Naive thymus-derived CD4-positive, alpha-beta T cell (primary cell): ENCODE data around the gene EPHA8. TPM values are rescaled to one million over a fixed set of nuclear protein-coding genes. Genes with fewer than 3 reads are reported as not detected.

Source experiments
- ATAC-seq: fragments of 150-1000 bp; cut with Tn5 transposase; 2 replicates; pipeline ENCODE4 v1.10.0; 2021; ENCODE audit warnings: mild to moderate bottlenecking, moderate library complexity
- CTCF ChIA-PET: fragments of 350-600 bp; sonication (Branson Sonifier 250); formaldehyde crosslinking; loops from one replicate; lab custom pipeline; 2021; ENCODE audit warnings: antibody characterized with exemption; lab: Charles Lee
- POLR2A ChIA-PET: fragments of 350-600 bp; sonication (Branson Sonifier 250); formaldehyde crosslinking; loops from one replicate; lab custom pipeline; 2021; ENCODE audit warnings: antibody characterized with exemption, inconsistent platforms; lab: Charles Lee
- DNase-seq, 9 donors: peaks; one replicate each; pipeline versions ENCODE4 v3.0.0 to v3.0.0-alpha.2; 2020 to 2022; ENCODE audit warnings: mixed read lengths in 1 of 9
- H3K27ac ChIP-seq: one replicate; pipeline ENCODE4 v1.7.0; 2013; ENCODE audit warnings: mild to moderate bottlenecking, low read depth, low read length, moderate library complexity
- H3K27me3 ChIP-seq, 2 donors: one replicate each; pipeline ENCODE4 v1.7.0; 2013; ENCODE audit warnings: low read length in 2 of 2, mild to moderate bottlenecking in 2 of 2, moderate library complexity in 2 of 2; ENCODE audit not compliant: control insufficient read depth in 2 of 2, insufficient read depth in 2 of 2
- H3K36me3 ChIP-seq, 3 experiments: 1 replicate in 2 of 3; 2 replicates in 1 of 3; pipeline ENCODE4 v1.7.0; 2013; ENCODE audit warnings: low read length in 3 of 3, mild to moderate bottlenecking in 3 of 3, moderate library complexity in 1 of 3; ENCODE audit not compliant: insufficient read depth in 3 of 3, control insufficient read depth in 2 of 3
- H3K4me1 ChIP-seq, 2 donors: one replicate each; pipeline ENCODE4 v1.7.0; 2013; ENCODE audit warnings: low read length in 2 of 2, mild to moderate bottlenecking in 2 of 2, moderate library complexity in 1 of 2; ENCODE audit not compliant: control insufficient read depth in 2 of 2, insufficient read depth in 2 of 2
- H3K4me3 ChIP-seq: 2 replicates; pipeline ENCODE4 v1.7.0; 2013; ENCODE audit warnings: mild to moderate bottlenecking, low read length
- H3K9me3 ChIP-seq, 3 experiments: 1 replicate in 2 of 3; 2 replicates in 1 of 3; pipeline ENCODE4 v1.7.0; 2013; ENCODE audit warnings: low read length in 3 of 3; ENCODE audit not compliant: control insufficient read depth in 2 of 3
- H3K27ac Mint-ChIP-seq, 9 donors: one replicate each; pipeline ENCODE4 v1.8.0; 2020 to 2022; ENCODE audit warnings: mixed read lengths in 9 of 9, mild to moderate bottlenecking in 8 of 9, moderate library complexity in 5 of 9, inconsistent platforms in 2 of 9
- H3K27me3 Mint-ChIP-seq, 5 donors: one replicate each; pipeline ENCODE4 v1.8.0; 2021 to 2022; ENCODE audit warnings: mixed read lengths in 5 of 5, mild to moderate bottlenecking in 1 of 5
- H3K36me3 Mint-ChIP-seq, 5 donors: one replicate each; pipeline ENCODE4 v1.8.0; 2020 to 2022; ENCODE audit warnings: mixed read lengths in 5 of 5, mild to moderate bottlenecking in 3 of 5, inconsistent platforms in 1 of 5
- H3K4me1 Mint-ChIP-seq, 7 donors: one replicate each; pipeline ENCODE4 v1.8.0; 2020 to 2022; ENCODE audit warnings: mixed read lengths in 7 of 7, mild to moderate bottlenecking in 3 of 7, inconsistent platforms in 1 of 7
- H3K4me3 Mint-ChIP-seq, 10 donors: one replicate each; pipeline ENCODE4 v1.8.0; 2020 to 2022; ENCODE audit warnings: mild to moderate bottlenecking in 10 of 10, mixed read lengths in 10 of 10, moderate library complexity in 6 of 10, inconsistent platforms in 2 of 10
- H3K9me3 Mint-ChIP-seq, 11 donors: one replicate each; pipeline ENCODE4 v1.8.0; 2020 to 2022; ENCODE audit warnings: mixed read lengths in 11 of 11, mild to moderate bottlenecking in 4 of 11, inconsistent platforms in 1 of 11, moderate library complexity in 1 of 11
- intact Hi-C, 2 donors: fragments of 100-400 bp; cut with micrococcal nuclease; formaldehyde crosslinking; loops; one replicate each; pipeline ENCODE4 v1.15.1; 2023
- polyA plus RNA-seq, 2 donors: library from polyadenylated mRNA; unstranded; fragments of 300-500 nt; fragmentation: Illumina TruSeq; gene quantifications; one replicate each; pipeline ENCODE4 v1.2.3, GENCODE V29; 2021
- total RNA-seq, 6 experiments: library from RNA in 5 of 6; stranded (reverse) in 5 of 6; gene quantifications; 1 replicate in 5 of 6; 2 replicates in 1 of 6; pipeline ENCODE4 v1.2.3 and lab custom pipeline; 2021 to 2026

The EPHA8 gene
- total and polyA plus RNA-seq, 7 experiments from 2014 or later, result not detected

DNA sequence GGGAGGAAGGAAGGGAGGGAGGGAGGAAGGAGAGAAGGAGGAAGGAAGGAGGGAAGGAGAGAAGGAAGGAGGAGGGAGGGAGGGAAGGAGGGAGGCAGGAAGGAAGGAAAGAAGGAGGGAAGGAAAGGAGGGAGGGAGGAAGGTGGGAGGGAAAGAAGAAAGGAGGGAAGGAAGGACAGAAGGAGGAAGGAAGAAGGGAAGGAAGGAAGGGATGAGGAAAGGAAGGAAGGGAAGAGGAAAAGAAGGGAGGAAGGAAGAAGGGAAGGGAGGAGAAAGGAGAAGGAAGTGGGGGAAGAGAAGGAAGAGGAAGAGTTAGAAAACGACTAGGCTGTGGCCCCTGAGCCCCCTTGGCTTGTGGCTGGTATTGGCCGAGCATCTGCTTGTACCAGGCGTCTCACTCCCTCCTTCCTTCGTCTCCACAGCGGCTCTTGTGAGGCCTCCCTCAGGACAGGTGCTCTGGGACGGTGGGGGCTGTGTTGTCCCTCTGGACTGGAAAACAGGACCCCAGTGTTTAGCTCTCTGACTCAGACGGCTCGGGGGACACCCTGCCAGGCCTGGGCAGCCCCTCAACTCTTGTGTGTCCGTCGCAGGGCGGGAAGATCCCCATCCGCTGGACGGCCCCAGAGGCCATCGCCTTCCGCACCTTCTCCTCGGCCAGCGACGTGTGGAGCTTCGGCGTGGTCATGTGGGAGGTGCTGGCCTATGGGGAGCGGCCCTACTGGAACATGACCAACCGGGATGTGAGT lies 37.0 kb downstream of the EPHA8 start:
- Mint-ChIP-seq H3K4me1 (peaks cover 0 to 3% (median 0%) of the 10 kb centered on the region in 7 donors), H3K9me3 (no peaks in the 10 kb centered on the region), H3K27me3 (peaks cover 0 to 52% (median 26%) of the 10 kb centered on the region in 5 donors), H3K4me3 (no peak overlapping the region), H3K27ac (no peak overlapping the region), H3K36me3 (no peaks in the 10 kb centered on the region)
- no peak for DNase-seq
- ChIA-PET CTCF (no interaction called here), POLR2A (no interaction called here)
- ATAC-seq, result no peak
- intact Hi-C loops, result no loop called here
- no peaks in the 10 kb centered on the region for H3K27me3 ChIP-seq
- H3K4me3 ChIP-seq, result no peak overlapping the region
- H3K9me3 ChIP-seq, result no peaks in the 10 kb centered on the region
- H3K4me1 ChIP-seq, result no peaks in the 10 kb centered on the region
- H3K27ac ChIP-seq, result no peak overlapping the region
- H3K36me3 ChIP-seq, result no peaks in the 10 kb centered on the region

- H3K4me3 Mint-ChIP-seq, result no peak overlapping the region
- POLR2A ChIA-PET, result no interaction called here
- H3K4me1 Mint-ChIP-seq, result peaks cover 0 to 3% (median 0%) of the 10 kb centered on the region in 7 donors
- Histone ChIP-seq H3K36me3 (no peaks in the 10 kb centered on the region), H3K4me1 (no peaks in the 10 kb centered on the region), H3K9me3 (no peaks in the 10 kb centered on the region), H3K27ac (no peak overlapping the region), H3K27me3 (no peaks in the 10 kb centered on the region), H3K4me3 (no peak overlapping the region)
- no peak for DNase-seq
- no peaks in the 10 kb centered on the region for H3K36me3 Mint-ChIP-seq
- no peak for ATAC-seq
- CTCF ChIA-PET, result no interaction called here
- H3K27ac Mint-ChIP-seq, result no peak overlapping the region
- H3K9me3 Mint-ChIP-seq, result no peaks in the 10 kb centered on the region
- H3K27me3 Mint-ChIP-seq, result peaks cover 2 to 50% (median 33%) of the 10 kb centered on the region in 5 donors
- intact Hi-C loops, result no loop called here
These were observed 37.7 kb downstream of the EPHA8 start for GRCh38 chr1:22600817-22601605.

- Mint-ChIP-seq H3K36me3 (no peaks in the 10 kb centered on the region), H3K4me3 (no peak overlapping the region), H3K27me3 (peaks cover 8 to 54% (median 39%) of the 10 kb centered on the region in 5 donors), H3K4me1 (peaks cover 0 to 3% (median 0%) of the 10 kb centered on the region in 7 donors), H3K27ac (no peak overlapping the region), H3K9me3 (no peaks in the 10 kb centered on the region)
- ATAC-seq (no peak), DNase-seq (no peak)
- Histone ChIP-seq H3K27me3 (no peaks in the 10 kb centered on the region), H3K36me3 (no peaks in the 10 kb centered on the region), H3K4me1 (no peaks in the 10 kb centered on the region), H3K27ac (no peak overlapping the region), H3K4me3 (no peak overlapping the region), H3K9me3 (no peaks in the 10 kb centered on the region)
- intact Hi-C loops, result no loop called here
- ChIA-PET CTCF (no interaction called here), POLR2A (no interaction called here)
These were observed 38.3 kb downstream of the EPHA8 start for GRCh38 chr1:22601610-22602009.

DNA sequence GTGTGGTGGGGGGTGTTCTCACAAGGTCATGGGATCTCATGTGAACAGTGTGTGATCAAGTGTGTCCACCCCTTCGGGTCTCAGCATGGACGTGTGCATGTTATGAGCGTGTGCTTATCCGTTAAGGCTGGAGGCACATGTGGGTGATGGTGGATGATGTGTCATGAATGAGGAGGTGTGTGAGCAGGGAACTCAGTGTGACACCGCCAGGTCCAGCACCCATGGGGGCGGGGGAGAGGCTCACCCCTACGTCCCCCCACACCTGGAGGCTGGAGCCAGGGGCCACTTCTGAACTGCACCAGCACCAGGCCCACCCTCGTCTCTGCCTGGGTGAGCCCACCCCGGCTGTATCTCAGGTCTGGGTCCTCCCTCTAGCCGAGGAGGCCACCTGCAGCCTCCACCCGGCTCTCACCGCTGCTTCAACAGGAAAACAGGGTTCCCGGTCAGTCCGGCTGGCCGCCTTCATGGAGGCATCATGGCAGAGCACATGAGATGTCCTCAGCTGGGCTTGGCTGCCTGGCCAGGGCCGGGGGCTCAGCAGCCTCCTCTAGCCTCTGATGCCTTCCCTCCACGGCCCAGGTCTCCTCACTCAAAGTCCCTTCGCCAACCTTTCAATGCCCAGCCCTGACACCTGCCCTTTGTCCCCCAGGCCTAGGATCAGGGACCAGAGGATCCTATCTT lies 38.9 kb downstream of the EPHA8 start:
- ATAC-seq (no peak), DNase-seq (no peak)
- Mint-ChIP-seq H3K9me3 (no peaks in the 10 kb centered on the region), H3K4me3 (no peak overlapping the region), H3K27ac (no peak overlapping the region), H3K27me3 (peaks cover 10 to 50% (median 37%) of the 10 kb centered on the region in 5 donors), H3K4me1 (peaks cover 0 to 3% (median 0%) of the 10 kb centered on the region in 7 donors), H3K36me3 (no peaks in the 10 kb centered on the region)
- POLR2A ChIA-PET, result no interaction called here
- Histone ChIP-seq H3K27ac (no peak overlapping the region), H3K9me3 (no peaks in the 10 kb centered on the region), H3K36me3 (no peaks in the 10 kb centered on the region), H3K4me1 (no peaks in the 10 kb centered on the region), H3K4me3 (no peak overlapping the region), H3K27me3 (no peaks in the 10 kb centered on the region)
- CTCF ChIA-PET, result no interaction called here
- intact Hi-C loops, result no loop called here

- ChIA-PET CTCF (no interaction called here), POLR2A (no interaction called here)
- peaks cover 0 to 3% (median 0%) of the 10 kb centered on the region in 7 donors for H3K4me1 Mint-ChIP-seq
- peaks cover 17 to 79% (median 66%) of the 10 kb centered on the region in 5 donors for H3K27me3 Mint-ChIP-seq
- H3K36me3 Mint-ChIP-seq, result no peaks in the 10 kb centered on the region
- Histone ChIP-seq H3K27me3 (no peaks in the 10 kb centered on the region), H3K4me1 (no peaks in the 10 kb centered on the region), H3K36me3 (no peaks in the 10 kb centered on the region), H3K9me3 (no peaks in the 10 kb centered on the region), H3K4me3 (no peak overlapping the region), H3K27ac (no peak overlapping the region)
- intact Hi-C loops, result no loop called here
- no peak overlapping the region for H3K4me3 Mint-ChIP-seq
- ATAC-seq (no peak), DNase-seq (no peak)
- peaks cover 0 to 4% (median 0%) of the 10 kb centered on the region in 11 donors for H3K9me3 Mint-ChIP-seq
- H3K27ac Mint-ChIP-seq, result no peak overlapping the region
These were observed 42.9 kb downstream of the EPHA8 start for GRCh38 chr1:22606161-22606560.

- Mint-ChIP-seq H3K4me3 (no peak overlapping the region), H3K27me3 (peaks cover 17 to 85% (median 71%) of the 10 kb centered on the region in 5 donors), H3K4me1 (peaks cover 0 to 3% (median 0%) of the 10 kb centered on the region in 7 donors), H3K9me3 (peaks cover 0 to 6% (median 0%) of the 10 kb centered on the region in 11 donors), H3K27ac (no peak overlapping the region), H3K36me3 (peaks cover 0 to 3% (median 0%) of the 10 kb centered on the region in 5 donors)
- no peak for ATAC-seq
- H3K4me1 ChIP-seq, result no peaks in the 10 kb centered on the region
- H3K36me3 ChIP-seq, result no peaks in the 10 kb centered on the region
- no peak overlapping the region for H3K4me3 ChIP-seq
- no peaks in the 10 kb centered on the region for H3K27me3 ChIP-seq
- POLR2A ChIA-PET, result no interaction called here
- no peak for DNase-seq
- no peak overlapping the region for H3K27ac ChIP-seq
- H3K9me3 ChIP-seq, result no peaks in the 10 kb centered on the region
- intact Hi-C loops, result no loop called here
- CTCF ChIA-PET, result no interaction called here
These were observed 43.9 kb downstream of the EPHA8 start for GRCh38 chr1:22607154-22607553.
